H1 (cell line): ENCODE data around the gene SERPINB8.

Experiments used
- POLR2A ChIP-seq, 2 experiments: IDR thresholded peaks; 1 replicate in 1 of 2; 2 replicates in 1 of 2; pipeline ENCODE4 v1.6.1; 2011; ENCODE audit warnings: low read depth in 2 of 2, low read length in 2 of 2, mild to moderate bottlenecking in 2 of 2; ENCODE audit errors: control extremely low read depth in 1 of 2
- SIN3A ChIP-seq, 2 experiments: IDR thresholded peaks in 1 of 2; conservative IDR thresholded peaks in 1 of 2; 2 replicates each; pipeline ENCODE4 v1.6.1; 2011 to 2012; ENCODE audit warnings: low read length in 2 of 2, improper control_type of control experiment in 1 of 2, low read depth in 1 of 2, mild to moderate bottlenecking in 1 of 2
- SP4 ChIP-seq: IDR thresholded peaks from 2 replicates; pipeline ENCODE4 v1.6.1; 2012; ENCODE audit warnings: low read length, inconsistent platforms
- TEAD4 ChIP-seq: IDR thresholded peaks from 2 replicates; pipeline ENCODE4 v1.6.1; 2012; ENCODE audit warnings: low read depth, low read length, inconsistent platforms, mixed read lengths
- TF ChIP-seq, protein P1 (sequence below): IDR thresholded peaks from 2 replicates; pipeline ENCODE4 v1.6.1; 2011; ENCODE audit warnings: low read depth, mild to moderate bottlenecking, low read length; ENCODE audit not compliant: insufficient read depth
- TF ChIP-seq, protein P2 (sequence below), 3 experiments: IDR thresholded peaks; 1 replicate in 2 of 3; 2 replicates in 1 of 3; pipeline versions ENCODE4 v1.5.1 to v1.6.1; 2011; ENCODE audit warnings: low read length in 3 of 3, mild to moderate bottlenecking in 3 of 3, inconsistent platforms in 2 of 3, low read depth in 1 of 3, moderate library complexity in 1 of 3; ENCODE audit not compliant: insufficient read depth in 1 of 3; ENCODE audit errors: control extremely low read depth in 1 of 3

DNA sequence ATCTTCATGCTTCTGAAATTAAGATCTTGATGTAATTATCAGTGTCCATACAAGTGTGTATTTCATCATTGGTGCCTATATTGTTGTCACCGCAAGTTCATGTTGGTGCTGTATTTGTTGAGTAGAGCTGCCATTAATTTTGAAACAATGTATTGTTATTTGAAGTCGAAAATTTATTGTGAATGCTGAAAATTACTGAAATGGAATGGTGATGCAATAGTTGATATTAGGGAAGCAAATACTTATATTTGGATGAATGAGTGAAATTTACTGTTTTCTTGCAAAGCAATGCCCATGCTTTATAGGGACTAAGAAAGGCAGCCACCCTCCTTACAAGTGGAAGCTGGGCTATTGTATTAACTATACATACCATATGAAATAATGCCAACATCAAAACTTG lies 41.6 kb downstream of the SERPINB8 start:
- TF ChIP-seq, protein P1, sequence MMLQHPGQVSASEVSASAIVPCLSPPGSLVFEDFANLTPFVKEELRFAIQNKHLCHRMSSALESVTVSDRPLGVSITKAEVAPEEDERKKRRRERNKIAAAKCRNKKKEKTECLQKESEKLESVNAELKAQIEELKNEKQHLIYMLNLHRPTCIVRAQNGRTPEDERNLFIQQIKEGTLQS: no peak
- TF ChIP-seq, protein P2, sequence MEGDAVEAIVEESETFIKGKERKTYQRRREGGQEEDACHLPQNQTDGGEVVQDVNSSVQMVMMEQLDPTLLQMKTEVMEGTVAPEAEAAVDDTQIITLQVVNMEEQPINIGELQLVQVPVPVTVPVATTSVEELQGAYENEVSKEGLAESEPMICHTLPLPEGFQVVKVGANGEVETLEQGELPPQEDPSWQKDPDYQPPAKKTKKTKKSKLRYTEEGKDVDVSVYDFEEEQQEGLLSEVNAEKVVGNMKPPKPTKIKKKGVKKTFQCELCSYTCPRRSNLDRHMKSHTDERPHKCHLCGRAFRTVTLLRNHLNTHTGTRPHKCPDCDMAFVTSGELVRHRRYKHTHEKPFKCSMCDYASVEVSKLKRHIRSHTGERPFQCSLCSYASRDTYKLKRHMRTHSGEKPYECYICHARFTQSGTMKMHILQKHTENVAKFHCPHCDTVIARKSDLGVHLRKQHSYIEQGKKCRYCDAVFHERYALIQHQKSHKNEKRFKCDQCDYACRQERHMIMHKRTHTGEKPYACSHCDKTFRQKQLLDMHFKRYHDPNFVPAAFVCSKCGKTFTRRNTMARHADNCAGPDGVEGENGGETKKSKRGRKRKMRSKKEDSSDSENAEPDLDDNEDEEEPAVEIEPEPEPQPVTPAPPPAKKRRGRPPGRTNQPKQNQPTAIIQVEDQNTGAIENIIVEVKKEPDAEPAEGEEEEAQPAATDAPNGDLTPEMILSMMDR (IDR thresholded peaks at IDR 0.05; ENCODE audit: control extremely low read depth in 1 of 3, insufficient read depth in 1 of 3, low read depth in 1 of 3, low read length in 3 of 3): no peak
- no peak for TF ChIP-seq SP4
- TF ChIP-seq TEAD4: no peak
- no peak for TF ChIP-seq SIN3A (conservative IDR thresholded peaks at IDR 0.05 in 1 of 2, IDR thresholded peaks at IDR 0.05 in 1 of 2; ENCODE audit: low read depth in 1 of 2, low read length in 2 of 2)
- no peak for TF ChIP-seq POLR2A (IDR thresholded peaks at IDR 0.05; ENCODE audit: control extremely low read depth in 1 of 2, low read depth in 2 of 2, low read length in 2 of 2)
